ENCODE data around the gene GFI1. TPM values are rescaled to one million over a fixed set of nuclear protein-coding genes. Genes with fewer than 3 reads are reported as not detected.

The GFI1 gene
- total RNA-seq, 1 experiment from 2014 or later, result 0.84 TPM

DNA sequence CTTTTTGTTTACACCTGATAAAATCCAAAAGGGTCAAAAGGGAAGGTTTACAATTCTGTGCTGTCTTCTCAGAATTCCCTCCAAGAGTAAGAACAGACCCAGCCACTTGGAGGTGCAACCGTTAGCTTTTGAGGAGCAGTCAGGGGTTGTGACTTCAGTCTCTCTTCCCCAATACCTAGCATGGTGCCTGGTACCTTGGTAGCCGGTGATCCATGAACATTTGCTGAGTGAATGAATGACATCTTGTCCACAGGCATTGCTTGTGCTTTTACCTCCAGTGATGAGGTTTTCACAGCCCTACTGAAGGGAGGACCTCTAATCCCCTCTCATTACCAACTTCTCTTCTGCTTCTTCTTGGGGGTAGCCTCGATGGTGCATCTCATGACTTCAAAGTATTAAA lies 11.7 kb downstream of the GFI1 start:
- intact Hi-C loops (cut with micrococcal nuclease), result no loop called here
- Histone ChIP-seq H3K27me3 (ENCODE audit: low read length) (no peaks in the 10 kb centered on the region), H3K4me2 (ENCODE audit: low read length) (no peak overlapping the region)

DNA sequence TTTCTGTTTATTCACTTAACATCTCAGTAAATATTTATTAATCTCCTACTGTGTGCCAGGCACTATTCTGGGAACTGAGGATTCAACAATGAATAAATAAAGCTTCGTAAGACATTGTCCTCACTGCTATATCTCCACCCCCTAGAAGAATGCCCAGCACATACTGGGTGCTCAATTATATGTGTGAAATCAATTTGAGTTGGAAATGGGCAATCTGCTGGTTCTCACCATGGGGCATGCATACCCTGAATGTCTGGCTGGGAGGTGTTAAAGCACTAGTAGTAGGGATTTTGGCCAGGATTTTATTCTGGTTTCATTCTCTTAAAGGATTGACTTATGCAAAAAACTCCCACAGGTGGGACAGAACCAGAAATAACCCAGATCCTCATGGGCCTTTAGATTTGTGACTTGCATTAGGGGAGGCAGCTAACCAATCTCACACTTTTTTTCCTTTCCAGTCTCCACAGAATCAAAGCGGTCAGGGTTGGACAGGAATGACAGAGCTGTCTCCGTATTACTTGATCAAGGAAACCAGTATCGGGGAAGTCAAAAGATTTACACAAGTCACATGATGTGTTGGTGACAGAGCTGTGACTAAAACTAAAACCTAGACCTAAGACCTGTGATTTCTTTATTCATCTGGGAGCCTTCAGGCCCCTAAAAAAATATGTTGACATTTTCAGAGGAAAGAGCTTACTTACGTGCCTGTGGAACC lies 12.8 kb downstream of the GFI1 start:
- ChIA-PET POLR2A (ENCODE audit: unreplicated experiment) (no interaction called here), CTCF (no interaction called here)
- ATAC-seq (no peak), DNase-seq (no peak)
- Histone ChIP-seq H3K9me3 (ENCODE audit: low read length) (no peaks in the 10 kb centered on the region), H3K9ac (ENCODE audit: low read length) (no peak overlapping the region), H4K20me1 (ENCODE audit: low read length) (no peaks in the 10 kb centered on the region), H3F3A (ENCODE audit: low read length, unreplicated experiment) (no peaks in the 10 kb centered on the region), H3K27ac (ENCODE audit: low read length) (no peak overlapping the region), H3K36me3 (ENCODE audit: low read depth, low read length) (no peaks in the 10 kb centered on the region), H2AFZ (ENCODE audit: low read length) (no peak overlapping the region), H3K27me3 (ENCODE audit: low read length) (no peaks in the 10 kb centered on the region), H3K4me2 (ENCODE audit: low read length) (no peak overlapping the region), H3K4me3 (ENCODE audit: low read length) (no peak overlapping the region), H3K79me2 (ENCODE audit: low read length) (no peaks in the 10 kb centered on the region), H3K4me1 (ENCODE audit: insufficient read depth, low read length) (no peaks in the 10 kb centered on the region), H3K9me2 (replicated peaks; ENCODE audit: low read length) (no peaks in the 10 kb centered on the region)
- intact Hi-C loops (cut with micrococcal nuclease), result no loop called here
- TF ChIP-seq EZH2phosphoT487 (IDR thresholded peaks at IDR 0.05; ENCODE audit: borderline replicate concordance, low read length), result no peak
- TF ChIP-seq, protein P1, sequence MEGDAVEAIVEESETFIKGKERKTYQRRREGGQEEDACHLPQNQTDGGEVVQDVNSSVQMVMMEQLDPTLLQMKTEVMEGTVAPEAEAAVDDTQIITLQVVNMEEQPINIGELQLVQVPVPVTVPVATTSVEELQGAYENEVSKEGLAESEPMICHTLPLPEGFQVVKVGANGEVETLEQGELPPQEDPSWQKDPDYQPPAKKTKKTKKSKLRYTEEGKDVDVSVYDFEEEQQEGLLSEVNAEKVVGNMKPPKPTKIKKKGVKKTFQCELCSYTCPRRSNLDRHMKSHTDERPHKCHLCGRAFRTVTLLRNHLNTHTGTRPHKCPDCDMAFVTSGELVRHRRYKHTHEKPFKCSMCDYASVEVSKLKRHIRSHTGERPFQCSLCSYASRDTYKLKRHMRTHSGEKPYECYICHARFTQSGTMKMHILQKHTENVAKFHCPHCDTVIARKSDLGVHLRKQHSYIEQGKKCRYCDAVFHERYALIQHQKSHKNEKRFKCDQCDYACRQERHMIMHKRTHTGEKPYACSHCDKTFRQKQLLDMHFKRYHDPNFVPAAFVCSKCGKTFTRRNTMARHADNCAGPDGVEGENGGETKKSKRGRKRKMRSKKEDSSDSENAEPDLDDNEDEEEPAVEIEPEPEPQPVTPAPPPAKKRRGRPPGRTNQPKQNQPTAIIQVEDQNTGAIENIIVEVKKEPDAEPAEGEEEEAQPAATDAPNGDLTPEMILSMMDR (conservative IDR thresholded peaks at IDR 0.05; ENCODE audit: low read depth, low read length), result no peak
- no peak for TF ChIP-seq EZH2 (IDR thresholded peaks at IDR 0.05; ENCODE audit: low read length, unreplicated experiment)
- no TSS peak for BruUV-seq (replicated peaks)

More for the DNA sequence above, 11.7 kb downstream of the GFI1 start:
- Histone ChIP-seq H3K9me3 (ENCODE audit: low read length) (no peaks in the 10 kb centered on the region), H2AFZ (ENCODE audit: low read length) (no peak overlapping the region), H4K20me1 (ENCODE audit: low read length) (no peaks in the 10 kb centered on the region), H3K4me1 (ENCODE audit: insufficient read depth, low read length) (no peaks in the 10 kb centered on the region), H3K4me3 (ENCODE audit: low read length) (no peak overlapping the region), H3K36me3 (ENCODE audit: low read depth, low read length) (no peaks in the 10 kb centered on the region), H3F3A (ENCODE audit: low read length, unreplicated experiment) (no peaks in the 10 kb centered on the region), H3K9me2 (replicated peaks; ENCODE audit: low read length) (no peaks in the 10 kb centered on the region), H3K9ac (ENCODE audit: low read length) (no peak overlapping the region), H3K27ac (ENCODE audit: low read length) (no peak overlapping the region), H3K79me2 (ENCODE audit: low read length) (no peaks in the 10 kb centered on the region)
- ATAC-seq (no peak), DNase-seq (no peak)
- ChIA-PET POLR2A (ENCODE audit: unreplicated experiment) (no interaction called here), CTCF (no interaction called here)
- BruUV-seq (replicated peaks), result no TSS peak
- TF ChIP-seq EZH2 (IDR thresholded peaks at IDR 0.05; ENCODE audit: low read length, unreplicated experiment), result no peak
- no peak for TF ChIP-seq EZH2phosphoT487 (IDR thresholded peaks at IDR 0.05; ENCODE audit: borderline replicate concordance, low read length)
- TF ChIP-seq, protein P1 (conservative IDR thresholded peaks at IDR 0.05; ENCODE audit: low read depth, low read length), result no peak

DNA sequence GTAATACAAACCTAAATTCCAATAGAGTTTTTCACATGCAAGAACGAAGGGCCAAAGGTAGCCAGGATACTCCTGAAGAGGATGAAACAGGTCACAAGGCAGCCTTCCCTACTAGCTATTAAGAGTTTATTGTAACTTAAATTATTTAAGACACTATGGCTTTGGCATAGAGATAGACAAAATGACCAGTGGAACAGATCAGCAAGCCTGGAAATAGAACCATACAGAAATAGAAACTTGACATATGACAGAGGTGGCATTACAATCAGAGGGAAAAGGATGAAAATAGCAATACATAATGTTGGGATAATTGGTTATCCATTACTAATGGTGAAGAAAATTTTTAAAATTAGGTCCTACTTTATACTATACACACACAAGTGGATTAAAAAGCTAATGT lies 16.5 kb downstream of the GFI1 start:
- Histone ChIP-seq H3K4me3 (ENCODE audit: low read length) (no peak overlapping the region), H2AFZ (ENCODE audit: low read length) (no peak overlapping the region), H3K27me3 (ENCODE audit: low read length) (no peaks in the 10 kb centered on the region), H4K20me1 (ENCODE audit: low read length) (no peaks in the 10 kb centered on the region), H3K4me2 (ENCODE audit: low read length) (no peak overlapping the region), H3K9ac (ENCODE audit: low read length) (no peak overlapping the region), H3K9me2 (replicated peaks; ENCODE audit: low read length) (no peaks in the 10 kb centered on the region), H3K27ac (ENCODE audit: low read length) (no peak overlapping the region), H3K36me3 (ENCODE audit: low read depth, low read length) (no peaks in the 10 kb centered on the region), H3K9me3 (ENCODE audit: low read length) (no peaks in the 10 kb centered on the region), H3K79me2 (ENCODE audit: low read length) (no peaks in the 10 kb centered on the region), H3K4me1 (ENCODE audit: insufficient read depth, low read length) (no peaks in the 10 kb centered on the region), H3F3A (ENCODE audit: low read length, unreplicated experiment) (no peaks in the 10 kb centered on the region)
- ATAC-seq (no peak), DNase-seq (no peak)
- TF ChIP-seq, protein P1 (conservative IDR thresholded peaks at IDR 0.05; ENCODE audit: low read depth, low read length), result no peak
- TF ChIP-seq EZH2 (IDR thresholded peaks at IDR 0.05; ENCODE audit: low read length, unreplicated experiment) (no peak), EZH2phosphoT487 (IDR thresholded peaks at IDR 0.05; ENCODE audit: borderline replicate concordance, low read length) (no peak)
- intact Hi-C loops (cut with micrococcal nuclease), result no loop called here
- ChIA-PET POLR2A (ENCODE audit: unreplicated experiment) (no interaction called here), CTCF (no interaction called here)
- BruUV-seq (replicated peaks), result no TSS peak
